IPS DF 6.9 (cell line): ENCODE data around the gene NTN3.
"Not testable (repeated sequence)": the region's sequence is repeated elsewhere in the genome, so short reads cannot be mapped to it uniquely, and the experiment has no call there.

Source experiments
- DNase-seq: peaks from one replicate; pipeline ENCODE4 v3.0.0-alpha.2; 2013; ENCODE audit warnings: low read depth, low spot score
- H3K27ac ChIP-seq: one replicate; pipeline ENCODE4 v1.5.1; 2013; ENCODE audit warnings: low read length, control low read depth
- H3K27me3 ChIP-seq: 2 replicates; pipeline ENCODE4 v1.6.1; 2013; ENCODE audit warnings: mild to moderate bottlenecking, low read length; ENCODE audit not compliant: control insufficient read depth, insufficient read depth
- H3K36me3 ChIP-seq: 2 replicates; pipeline ENCODE4 v1.6.1; 2013; ENCODE audit warnings: low read length; ENCODE audit not compliant: control insufficient read depth, insufficient read depth
- H3K4me1 ChIP-seq: 2 replicates; pipeline ENCODE4 v1.6.1; 2013; ENCODE audit warnings: low read length; ENCODE audit not compliant: control insufficient read depth, insufficient read depth
- H3K4me3 ChIP-seq: 2 replicates; pipeline ENCODE4 v1.5.1; 2013; ENCODE audit warnings: mild to moderate bottlenecking, low read length
- H3K9me3 ChIP-seq: 2 replicates; pipeline ENCODE4 v1.6.1; 2013; ENCODE audit warnings: low read length, inconsistent platforms; ENCODE audit not compliant: control insufficient read depth, insufficient read depth
- WGBS: extraction: QIAGEN DNeasy Blood & Tissue Kit; methylation state at CpG from one replicate; pipeline ENCODE4 v1.1.7; 2013; ENCODE audit warnings: mixed read lengths, missing lambda C conversion rate; ENCODE audit not compliant: insufficient read length, insufficient coverage; 5-methylcytosine and 5-hydroxymethylcytosine counted together

NTN3 gene

DNA sequence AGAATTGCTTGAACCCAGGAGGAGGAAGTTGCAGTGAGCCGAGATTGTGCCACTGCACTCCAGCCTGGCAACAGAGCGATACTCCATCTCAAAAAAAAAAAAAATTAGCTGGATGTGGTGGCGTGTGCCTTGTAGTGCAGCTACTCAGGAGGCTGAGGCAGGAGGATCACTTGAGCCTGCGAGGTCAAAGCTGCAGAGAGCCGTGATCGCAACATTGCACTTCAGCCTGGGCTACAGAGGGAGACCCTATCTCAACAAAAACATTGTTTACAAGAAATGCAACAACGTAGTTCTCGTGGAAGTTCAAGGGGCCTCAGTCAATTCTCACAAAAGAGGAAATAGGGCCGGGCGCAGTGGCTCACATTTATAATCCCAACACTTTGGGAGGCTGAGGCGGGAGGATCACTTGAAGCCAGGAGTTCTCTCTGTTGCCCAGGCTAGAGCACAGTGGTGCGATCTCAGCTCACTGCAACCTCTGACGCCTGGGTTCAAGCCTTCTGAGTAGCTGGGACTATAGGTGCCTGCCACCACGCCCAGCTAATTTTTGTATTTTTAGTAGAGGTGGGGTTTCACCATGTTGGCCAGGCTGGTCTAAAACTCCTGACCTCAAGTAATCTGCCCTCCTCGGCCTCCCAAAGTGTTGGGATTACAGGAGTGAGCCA lies 29.8 kb upstream of the NTN3 start:
- DNase-seq, H3K4me3 ChIP-seq, H3K27me3 ChIP-seq, H3K9me3 ChIP-seq, H3K27ac ChIP-seq, H3K4me1 ChIP-seq: not testable (repeated sequence)
- H3K36me3 ChIP-seq = peaks cover 36% of the 10 kb centered on the region
- no CpG with 5 or more reads among the region's 15 CpGs for WGBS

DNA sequence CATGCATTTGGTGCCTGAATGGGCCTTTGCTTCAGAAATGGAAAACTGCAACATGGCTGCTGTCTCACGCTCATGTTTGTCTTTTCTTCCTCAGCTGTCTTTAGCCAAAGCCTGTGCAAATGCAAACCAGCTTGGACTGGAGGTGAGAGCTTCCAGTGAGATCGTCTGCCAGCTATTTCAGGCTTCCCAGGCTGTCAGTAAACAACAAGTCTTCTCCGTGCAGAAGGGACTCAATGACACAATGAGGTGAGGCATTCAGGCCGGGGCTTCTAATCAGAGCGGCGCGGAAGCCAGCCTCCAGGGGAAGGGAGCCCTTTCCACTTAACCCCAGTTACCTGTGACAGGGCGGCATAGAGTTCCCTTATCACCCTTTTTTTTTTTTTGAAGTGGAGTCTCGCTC lies 27.5 kb upstream of the NTN3 start:
- no peaks in the 10 kb centered on the region for H3K9me3 ChIP-seq
- H3K4me1 ChIP-seq = no peaks in the 10 kb centered on the region
- no peak for DNase-seq
- no peak overlapping the region for H3K27ac ChIP-seq
- no peak overlapping the region for H3K4me3 ChIP-seq
- no peaks in the 10 kb centered on the region for H3K27me3 ChIP-seq
- WGBS = no CpG with 5 or more reads among the region's 9 CpGs
- H3K36me3 ChIP-seq = peaks cover 42% of the 10 kb centered on the region

DNA sequence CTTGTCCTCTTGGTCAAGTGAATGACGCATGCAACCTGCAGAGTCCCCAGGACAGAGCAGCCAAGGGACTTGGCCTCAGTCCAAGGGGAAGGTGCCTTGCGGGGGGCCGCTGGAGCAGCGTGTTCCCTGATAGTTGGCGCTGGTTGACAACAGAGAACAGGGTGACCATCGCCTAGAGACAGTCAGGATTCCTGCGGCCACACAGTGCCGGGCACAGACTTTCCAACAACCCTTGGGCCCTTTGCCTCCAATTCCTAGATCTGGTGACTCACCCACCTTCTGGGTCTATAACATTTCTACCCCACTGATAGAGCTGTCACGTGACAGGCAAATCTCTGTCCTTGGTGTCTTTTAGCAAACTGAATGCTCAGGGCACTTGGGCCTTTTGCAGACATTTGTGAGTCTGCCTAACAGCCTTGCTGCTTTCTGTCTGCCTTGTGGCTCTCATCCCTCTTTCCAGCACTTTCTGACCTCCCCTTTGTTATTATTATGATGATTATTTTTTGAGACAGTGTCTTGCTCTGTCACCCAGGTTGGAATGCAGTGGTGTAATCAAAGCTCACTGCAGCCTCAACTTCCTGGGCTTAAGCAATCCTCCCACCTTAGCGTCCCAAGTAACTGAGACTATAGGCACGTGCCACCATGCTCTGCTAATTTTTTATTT lies 23.0 kb upstream of the NTN3 start:
- no peak overlapping the region for H3K27ac ChIP-seq
- no CpG with 5 or more reads among the region's 11 CpGs for WGBS
- H3K4me1 ChIP-seq = no peaks in the 10 kb centered on the region
- H3K27me3 ChIP-seq = no peaks in the 10 kb centered on the region
- no peak overlapping the region for H3K4me3 ChIP-seq
- H3K36me3 ChIP-seq = peaks cover 52% of the 10 kb centered on the region
- H3K9me3 ChIP-seq = no peaks in the 10 kb centered on the region
- DNase-seq = no peak

- no peaks in the 10 kb centered on the region for H3K27me3 ChIP-seq
- H3K27ac ChIP-seq = no peak overlapping the region
- H3K4me1 ChIP-seq = no peaks in the 10 kb centered on the region
- H3K9me3 ChIP-seq = no peaks in the 10 kb centered on the region
- H3K4me3 ChIP-seq = no peak overlapping the region
- no peak for DNase-seq
- peaks cover 61% of the 10 kb centered on the region for H3K36me3 ChIP-seq
- WGBS = no CpG with 5 or more reads among the region's 25 CpGs
These were observed 22.0 kb upstream of the NTN3 start for GRCh38 chr16:2449118-2449517.

DNA sequence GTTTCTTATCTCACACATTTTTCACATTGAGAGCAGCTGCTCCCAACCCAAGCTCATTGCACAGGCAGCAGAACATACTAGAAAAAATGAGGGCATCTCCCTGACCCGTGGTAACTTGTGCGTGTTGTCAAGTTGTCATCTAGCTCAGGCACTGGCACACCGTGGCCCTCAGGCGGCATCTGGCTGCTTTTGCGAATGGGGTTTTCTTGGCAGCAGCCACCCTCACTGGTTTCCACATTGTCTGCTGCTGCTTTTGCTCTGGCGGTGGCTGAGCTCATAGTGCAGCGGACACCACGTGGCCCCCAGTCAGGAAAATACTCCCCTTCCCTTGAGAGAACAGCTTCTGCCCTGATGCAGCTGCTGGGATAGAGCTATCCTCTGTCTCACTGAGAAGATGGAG lies 20.6 kb upstream of the NTN3 start:
- Histone ChIP-seq H3K9me3 (no peaks in the 10 kb centered on the region), H3K4me3 (no peak overlapping the region), H3K4me1 (no peaks in the 10 kb centered on the region), H3K27me3 (no peaks in the 10 kb centered on the region), H3K27ac (no peak overlapping the region), H3K36me3 (peaks cover 60% of the 10 kb centered on the region)
- WGBS = no CpG with 5 or more reads among the region's 8 CpGs
- DNase-seq = no peak

- Histone ChIP-seq H3K36me3 (peaks cover 63% of the 10 kb centered on the region), H3K9me3 (no peaks in the 10 kb centered on the region), H3K4me3 (no peak overlapping the region), H3K27ac (no peak overlapping the region), H3K4me1 (no peaks in the 10 kb centered on the region), H3K27me3 (no peaks in the 10 kb centered on the region)
- DNase-seq = no peak
- WGBS = no CpG with 5 or more reads among the region's 19 CpGs
These were observed 20.1 kb upstream of the NTN3 start for GRCh38 chr16:2450975-2451381.

- Histone ChIP-seq H3K4me3 (no peak overlapping the region), H3K4me1 (no peaks in the 10 kb centered on the region), H3K27ac (no peak overlapping the region), H3K9me3 (no peaks in the 10 kb centered on the region), H3K36me3 (peaks cover 63% of the 10 kb centered on the region), H3K27me3 (no peaks in the 10 kb centered on the region)
- no CpG with 5 or more reads among the region's 18 CpGs for WGBS
- DNase-seq = no peak
These were observed 19.2 kb upstream of the NTN3 start for GRCh38 chr16:2451851-2452320.

- no peak overlapping the region for H3K4me3 ChIP-seq
- WGBS = no CpG with 5 or more reads among the region's 8 CpGs
- H3K27me3 ChIP-seq = no peaks in the 10 kb centered on the region
- peaks cover 64% of the 10 kb centered on the region for H3K36me3 ChIP-seq
- no peak for DNase-seq
- H3K27ac ChIP-seq = no peak overlapping the region
- no peaks in the 10 kb centered on the region for H3K9me3 ChIP-seq
- no peaks in the 10 kb centered on the region; the same call in 1 of the 2 replicates for H3K4me1 ChIP-seq
These were observed 18.4 kb upstream of the NTN3 start for GRCh38 chr16:2452650-2453049.

GRCh38 chr16:2455081-2455845 lies 15.8 kb upstream of the NTN3 start:
- Histone ChIP-seq H3K27ac (no peak overlapping the region), H3K9me3 (no peaks in the 10 kb centered on the region), H3K27me3 (no peaks in the 10 kb centered on the region), H3K36me3 (peaks cover 49% of the 10 kb centered on the region), H3K4me3 (no peak overlapping the region), H3K4me1 (peaks cover 5% of the 10 kb centered on the region; the same call in 1 of the 2 replicates)
- no CpG with 5 or more reads among the region's 28 CpGs for WGBS
- no peak for DNase-seq

GRCh38 chr16:2456551-2457153 lies 14.4 kb upstream of the NTN3 start:
- no CpG with 5 or more reads among the region's 21 CpGs for WGBS
- Histone ChIP-seq H3K4me1 (peaks cover 9% of the 10 kb centered on the region; the same call in 1 of the 2 replicates), H3K27me3 (no peaks in the 10 kb centered on the region), H3K4me3 (no peak overlapping the region), H3K27ac (no peak overlapping the region), H3K36me3 (peaks cover 44% of the 10 kb centered on the region), H3K9me3 (no peaks in the 10 kb centered on the region)
- DNase-seq = no peak
